NCI-H82 (cell line): ENCODE results near the gene CCDC138.

Experiments
- DNase-seq: peaks from one replicate; lab custom pipeline; 2025; lab: John Stamatoyannopoulos, UW

CCDC138 gene

GRCh38 chr2:108896741-108897140 lies 110.2 kb downstream of the CCDC138 start:
- no peak for DNase-seq

- DNase-seq, result no peak
These were observed 111.9 kb downstream of the CCDC138 start for GRCh38 chr2:108898315-108899082.

DNA sequence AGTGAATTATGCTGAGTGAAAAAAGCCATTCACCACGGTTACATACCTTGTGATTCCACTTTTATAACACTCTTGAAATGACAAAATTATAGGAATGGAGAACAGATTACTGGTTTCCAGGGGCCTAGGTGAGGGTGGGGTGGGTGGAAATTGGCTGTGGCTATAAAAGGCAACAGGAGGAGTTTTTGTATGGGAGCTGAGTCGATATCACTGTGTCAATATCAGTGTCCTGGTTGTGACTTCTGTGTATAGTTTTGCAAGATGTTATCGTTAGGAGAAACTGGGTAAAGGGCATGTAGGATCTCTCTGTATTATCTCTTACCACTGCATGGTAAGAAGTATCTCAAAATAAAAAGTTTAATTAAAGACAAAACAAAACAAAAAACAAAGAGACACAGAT lies 118.1 kb downstream of the CCDC138 start:
- DNase-seq, result no peak

- no peak for DNase-seq
These were observed 118.6 kb downstream of the CCDC138 start for GRCh38 chr2:108905176-108905575.

GRCh38 chr2:108905906-108906305 lies 119.3 kb downstream of the CCDC138 start:
- no peak for DNase-seq

DNA sequence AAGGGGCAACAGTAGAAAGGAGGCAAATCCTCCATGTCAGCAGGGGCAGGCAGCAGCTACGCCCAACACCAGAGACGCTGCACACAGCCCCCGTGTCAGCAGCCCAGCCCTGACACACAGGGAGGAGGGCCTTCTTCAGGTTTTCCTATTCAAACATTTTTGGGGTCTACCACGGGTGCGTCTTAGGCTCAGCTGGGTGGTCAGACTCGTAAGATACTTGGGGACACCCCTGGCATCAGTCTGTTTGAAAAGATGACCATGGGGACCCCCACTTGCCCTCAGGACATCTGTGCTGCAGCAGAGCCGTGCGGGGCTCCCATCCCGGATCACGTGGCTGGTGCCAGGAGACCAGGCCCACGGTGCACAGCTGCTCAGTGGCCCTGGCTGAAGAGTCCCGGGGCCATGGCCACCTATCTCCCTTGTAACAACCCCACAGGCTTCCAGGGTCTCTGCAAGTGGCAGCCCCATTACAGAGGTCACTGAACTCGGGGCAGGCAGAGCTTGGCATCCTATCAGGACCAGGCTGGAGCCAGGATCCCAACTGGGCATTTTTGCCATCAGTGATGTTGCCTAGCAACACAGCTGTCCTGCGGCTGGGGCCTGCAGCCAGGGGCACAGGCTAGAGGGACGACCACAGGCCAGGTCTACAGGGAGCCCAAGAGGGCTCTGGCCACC lies 120.0 kb downstream of the CCDC138 start:
- DNase-seq, result no peak

- no peak for DNase-seq
These were observed 121.5 kb downstream of the CCDC138 start for GRCh38 chr2:108907822-108908712.

DNA sequence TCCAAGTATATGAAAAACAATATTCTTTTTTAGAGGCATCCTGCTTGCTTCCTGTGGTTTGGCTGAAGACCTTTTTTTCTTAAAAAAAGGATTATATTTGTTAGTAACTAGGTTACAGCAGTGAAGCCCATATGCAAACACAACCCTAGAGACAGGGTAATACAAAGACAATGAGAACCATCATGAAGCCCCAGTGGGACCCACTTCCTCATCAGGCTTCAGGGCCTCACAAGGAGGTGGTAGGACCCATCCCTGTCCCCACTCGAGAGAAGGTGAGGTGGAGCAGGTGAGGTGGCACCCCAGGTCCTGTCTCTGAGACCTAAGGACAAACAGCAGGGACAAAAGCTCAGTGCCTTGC lies 122.1 kb downstream of the CCDC138 start:
- DNase-seq, result no peak

- no peak for DNase-seq
These were observed 122.8 kb downstream of the CCDC138 start for GRCh38 chr2:108909275-108909823.

DNA sequence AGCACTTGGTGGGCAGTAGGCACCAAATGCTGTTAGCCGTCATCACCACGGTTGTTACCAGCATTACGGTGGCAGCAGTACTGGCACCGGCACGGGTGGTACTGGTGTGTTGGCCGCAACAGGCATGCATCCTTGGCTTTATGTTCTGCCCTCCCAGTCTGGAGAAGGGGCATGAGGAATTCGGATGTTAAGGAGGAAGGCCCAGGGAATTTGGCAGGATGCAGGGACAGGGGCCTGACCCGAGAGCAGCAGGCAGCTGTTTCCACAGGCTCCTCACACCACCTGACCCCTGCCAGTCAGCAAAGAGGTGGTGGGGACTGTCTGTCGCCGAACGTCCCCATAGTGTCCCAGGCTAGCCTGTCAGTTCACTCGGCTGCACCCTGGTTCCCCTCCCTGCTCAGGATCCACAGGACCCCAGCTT lies 123.5 kb downstream of the CCDC138 start:
- no peak for DNase-seq

DNA sequence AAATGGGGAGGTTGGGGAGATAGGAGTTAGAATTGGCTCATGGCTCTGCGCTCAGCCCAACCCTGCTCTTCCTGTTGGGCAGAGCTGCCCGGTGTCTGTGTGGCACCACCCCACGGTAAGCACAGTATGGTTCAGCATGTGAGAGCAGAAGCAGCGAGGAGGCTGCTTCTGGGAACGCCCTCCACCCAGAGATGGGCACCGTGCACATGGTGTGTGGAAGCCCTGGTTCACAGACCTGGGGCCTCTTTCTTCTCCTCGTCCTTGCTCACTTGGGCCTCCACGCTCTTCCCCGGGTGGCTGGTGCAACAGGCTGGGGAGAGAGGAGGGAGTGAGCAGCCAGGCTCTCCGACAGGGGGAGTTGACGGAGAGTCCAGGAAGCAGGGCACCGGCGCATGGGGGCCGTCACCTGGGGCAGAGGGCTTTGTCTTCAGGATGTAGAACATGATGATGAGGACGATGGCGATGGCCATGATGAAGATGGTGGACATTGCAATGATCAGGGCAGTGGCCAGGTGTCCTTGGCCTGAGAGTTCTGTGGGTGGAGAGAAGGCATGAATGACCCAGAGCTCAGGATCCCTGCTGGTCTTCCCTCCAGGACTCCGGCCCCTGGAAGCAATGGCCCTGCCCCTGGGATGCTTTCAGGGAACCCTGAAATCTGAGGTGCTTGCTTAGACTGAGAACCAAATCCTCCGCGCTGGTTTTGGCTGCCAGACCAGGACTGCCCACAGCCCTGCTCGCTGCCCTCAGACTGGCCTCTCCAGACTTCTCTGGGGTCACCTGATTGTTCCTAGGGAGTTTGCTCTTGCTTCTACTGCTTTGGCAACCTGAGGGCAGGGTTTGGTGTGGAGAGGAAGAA lies 124.2 kb downstream of the CCDC138 start:
- DNase-seq, result no peak

- no peak for DNase-seq
These were observed 124.8 kb downstream of the CCDC138 start for GRCh38 chr2:108911401-108911800.

GRCh38 chr2:108911807-108912628 lies 125.4 kb downstream of the CCDC138 start:
- no peak for DNase-seq

DNA sequence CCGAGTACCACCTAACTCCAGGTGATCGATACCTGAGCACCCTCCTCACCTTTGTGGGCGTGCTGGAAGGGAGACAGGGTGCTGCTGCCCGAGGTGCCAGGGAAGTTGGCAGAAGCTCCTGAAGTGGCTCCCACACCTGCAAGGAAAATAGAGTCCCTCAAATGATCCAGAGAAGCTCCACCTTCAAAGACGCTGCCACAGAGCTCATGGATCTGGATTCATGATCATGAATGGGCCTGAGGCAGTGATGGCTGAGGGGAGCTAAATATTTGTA lies 126.0 kb downstream of the CCDC138 start:
- no peak for DNase-seq

- no peak for DNase-seq
These were observed 129.7 kb downstream of the CCDC138 start for GRCh38 chr2:108916122-108916795.

DNA sequence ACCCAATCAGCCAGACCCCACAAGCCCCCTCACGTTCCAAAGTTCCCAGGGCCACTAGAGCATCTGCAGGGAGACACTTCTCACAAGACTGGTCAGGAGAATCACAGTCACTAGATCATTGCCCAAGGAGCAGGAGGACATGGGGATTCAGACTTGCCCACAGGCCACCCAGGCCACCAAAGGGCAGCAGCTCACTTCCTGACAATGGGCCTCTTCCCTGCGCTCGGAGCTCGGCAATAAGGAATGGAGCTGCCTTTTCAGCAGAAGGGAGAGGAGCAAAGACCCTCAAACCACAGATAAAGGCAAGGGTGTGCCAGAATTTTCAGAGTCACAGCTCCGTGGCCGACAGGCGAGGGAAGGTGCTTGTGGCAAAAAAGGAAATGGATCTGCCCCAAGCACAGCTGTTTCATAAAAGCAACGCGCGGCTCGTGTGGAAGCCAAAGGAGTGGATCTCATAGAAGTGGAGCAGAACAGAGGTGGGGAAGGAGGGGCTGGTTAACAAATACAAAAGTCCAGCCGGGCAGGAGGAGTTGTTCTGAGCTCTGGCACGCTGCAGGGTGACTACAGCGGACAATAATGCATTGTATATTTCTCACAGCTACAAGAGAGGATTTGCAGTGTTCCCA lies 130.3 kb downstream of the CCDC138 start:
- no peak for DNase-seq

DNA sequence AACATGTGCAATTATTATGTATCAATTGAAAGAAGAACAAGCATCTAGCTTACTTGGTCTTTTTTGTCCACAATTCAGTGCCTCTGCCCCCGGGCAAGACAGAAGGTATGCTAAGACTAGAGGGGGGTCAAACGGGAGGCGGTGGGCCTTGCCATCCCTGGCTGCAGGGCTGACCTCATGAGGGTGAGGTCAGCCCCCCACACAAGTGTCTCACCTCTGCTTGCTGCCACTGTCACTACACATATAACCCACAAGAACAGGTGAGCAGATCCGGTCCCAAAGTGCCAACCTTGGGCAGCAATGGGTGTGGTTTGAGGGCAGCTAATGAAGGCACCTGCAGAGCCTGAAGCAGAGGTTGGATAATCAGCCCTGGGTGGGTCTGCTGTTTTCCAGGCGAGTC lies 131.0 kb downstream of the CCDC138 start:
- DNase-seq, result no peak

GRCh38 chr2:108918156-108918874 lies 131.7 kb downstream of the CCDC138 start:
- DNase-seq, result no peak

DNA sequence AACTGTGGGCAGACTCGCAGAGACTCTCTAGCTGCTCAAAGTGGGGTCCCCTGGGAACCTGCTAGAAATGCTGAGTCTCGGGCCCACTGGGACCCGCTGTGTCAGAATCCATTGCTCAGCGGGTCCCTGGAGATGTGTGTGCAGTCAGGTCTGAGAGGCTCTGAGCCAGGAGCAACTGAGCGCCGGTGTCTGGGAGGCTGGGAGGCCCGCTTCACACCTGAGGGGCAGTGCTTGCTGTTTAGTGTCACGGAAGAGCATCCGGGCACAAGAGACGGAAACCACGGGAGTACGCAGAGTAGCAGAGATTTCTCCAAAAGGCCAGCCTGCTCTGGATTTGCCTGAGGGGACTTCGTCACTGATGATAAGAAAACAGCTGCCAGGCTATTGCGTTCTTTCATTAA lies 132.4 kb downstream of the CCDC138 start:
- no peak for DNase-seq
